GM18519 (cell line): ENCODE results near the gene SLC36A4.
"Not testable (repeated sequence)": the region's sequence is repeated elsewhere in the genome, so short reads cannot be mapped to it uniquely, and the experiment has no call there.

Experiments
- ATAC-seq: cut with Tn5 transposase; IDR thresholded peaks from one replicate; pipeline ENCODE4 v1.9.1; 2021; ENCODE audit warnings: mild to moderate bottlenecking, moderate library complexity; ENCODE audit not compliant: unreplicated experiment, low FRiP score

SLC36A4 gene

DNA sequence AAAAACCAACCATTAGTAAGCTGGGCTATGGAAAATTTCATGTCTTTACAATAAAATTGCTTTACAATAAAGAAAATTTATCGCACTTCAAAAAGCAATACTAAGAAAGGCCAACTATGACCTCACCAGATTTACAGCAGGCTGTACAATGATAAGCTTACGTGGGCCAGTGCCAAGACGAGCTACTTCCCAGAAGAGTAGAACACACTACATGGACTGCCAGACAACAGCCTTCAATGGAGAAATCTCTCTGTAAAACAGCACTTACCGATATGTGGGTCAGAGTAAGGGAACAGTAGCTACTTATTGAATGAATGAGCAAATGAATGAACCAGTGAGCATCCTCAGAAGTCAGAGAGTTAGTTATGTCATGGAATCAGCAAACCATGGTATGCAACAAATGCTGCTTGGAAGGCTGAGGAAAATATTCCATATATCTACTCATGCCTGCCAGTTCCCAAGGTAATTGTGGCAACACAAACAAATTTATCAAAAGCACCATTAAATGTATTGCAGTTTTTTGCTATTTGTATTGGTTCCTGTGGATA lies 74.4 kb downstream of the SLC36A4 start:
- no peak for ATAC-seq

DNA sequence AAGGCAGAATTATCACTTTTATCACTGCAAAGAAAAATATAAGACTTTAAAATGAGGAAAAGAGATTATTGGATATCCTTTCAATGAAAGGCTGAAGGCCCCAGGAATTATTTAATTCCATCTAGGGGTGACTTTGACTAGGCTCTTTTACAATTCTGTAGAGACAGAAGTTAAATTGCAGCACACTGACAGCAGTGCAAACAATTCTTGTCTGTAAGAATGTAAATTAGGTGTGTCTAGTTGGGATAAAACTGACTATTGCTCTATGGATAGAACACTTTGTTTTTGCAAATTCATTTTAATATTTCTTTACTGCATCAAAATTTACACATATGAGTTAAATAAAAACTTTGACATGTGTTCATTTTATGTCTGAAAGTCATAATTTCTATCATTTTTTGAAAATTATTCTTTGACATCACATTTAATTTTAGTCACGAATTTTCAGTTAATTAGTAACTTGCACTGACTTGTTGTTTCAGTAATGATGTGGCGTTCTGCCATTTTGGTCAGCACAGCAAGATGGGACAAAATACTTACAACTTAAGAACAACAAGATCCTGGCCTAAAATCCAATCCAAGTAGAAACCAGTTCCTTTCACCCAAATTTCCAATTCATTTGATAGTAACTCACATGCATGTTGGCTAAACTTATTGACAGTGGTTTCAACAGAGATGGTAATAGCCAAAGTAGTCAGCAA lies 75.1 kb downstream of the SLC36A4 start:
- no peak for ATAC-seq

GRCh38 chr11:93118276-93118675 lies 79.5 kb downstream of the SLC36A4 start:
- ATAC-seq = no peak

- no peak for ATAC-seq
Observed at GRCh38 chr11:93117565-93117964, 80.2 kb downstream of the SLC36A4 start.

- ATAC-seq = no peak
Observed at GRCh38 chr11:93116641-93117441, 81.0 kb downstream of the SLC36A4 start.

DNA sequence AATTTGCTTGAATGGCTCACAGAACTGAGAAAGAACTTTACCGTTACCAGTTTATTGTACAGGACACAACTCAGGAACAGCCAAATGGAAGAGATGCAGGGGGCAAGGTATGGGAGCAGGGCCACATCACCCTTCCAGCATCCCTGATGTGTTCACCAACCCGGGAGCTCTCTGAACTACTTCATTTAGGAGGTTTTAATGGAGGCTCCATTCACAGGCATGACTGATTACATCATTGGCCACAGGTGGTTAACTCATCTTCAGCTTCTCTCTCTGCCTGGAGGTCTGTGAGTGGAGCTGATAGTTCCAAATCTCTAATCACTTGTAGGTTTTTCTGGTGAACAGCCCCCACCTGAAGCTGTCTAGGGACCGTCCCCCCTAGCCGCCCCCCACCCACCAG lies 83.5 kb downstream of the SLC36A4 start:
- ATAC-seq = no peak

DNA sequence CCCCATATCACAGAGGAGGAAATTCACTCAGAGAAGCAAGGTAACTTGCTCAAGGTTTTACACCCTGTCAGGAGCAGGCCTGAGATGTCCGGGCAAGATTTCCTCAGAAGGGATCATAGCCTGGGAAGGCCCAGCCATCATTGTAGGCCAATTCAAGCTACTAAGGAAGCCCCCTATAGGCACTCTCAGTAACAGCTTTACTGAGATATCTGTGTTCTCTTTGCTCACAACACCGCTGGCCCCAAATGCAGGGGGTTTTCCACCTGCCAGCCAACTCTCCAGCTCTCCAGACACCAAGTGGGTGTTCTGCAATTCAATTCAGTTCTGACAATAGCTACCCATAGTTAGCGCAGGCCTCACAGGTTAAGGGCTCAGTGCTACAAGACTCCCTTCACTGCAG lies 84.0 kb downstream of the SLC36A4 start:
- ATAC-seq = no peak

GRCh38 chr11:93111147-93111546 lies 86.6 kb downstream of the SLC36A4 start:
- not testable (repeated sequence) for ATAC-seq

DNA sequence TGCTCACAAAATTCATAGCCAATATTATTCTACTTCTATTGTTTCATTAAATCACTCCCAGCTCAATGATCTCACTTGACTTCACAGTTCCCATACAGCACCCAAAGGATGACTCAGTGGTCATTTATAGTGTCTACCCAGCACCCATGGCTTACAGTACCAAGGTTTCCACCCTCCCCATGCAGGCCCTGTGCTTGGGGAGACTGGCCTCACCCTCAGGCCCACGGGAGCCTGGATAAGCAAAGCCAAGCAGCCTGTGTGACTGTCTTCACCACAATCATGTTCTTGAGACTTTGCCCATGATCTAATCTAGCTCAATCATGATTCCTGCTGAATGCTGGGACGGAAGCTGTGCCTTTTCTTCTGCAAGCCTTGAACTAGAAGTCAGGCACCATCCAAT lies 97.6 kb downstream of the SLC36A4 start:
- ATAC-seq = no peak

GRCh38 chr11:93099806-93100205 lies 98.0 kb downstream of the SLC36A4 start:
- ATAC-seq = no peak
